Tibial nerve (tissue), 4 donors: Measurements from ENCODE around the gene PIP5K1B. TPM values are rescaled to one million over a fixed set of nuclear protein-coding genes. Genes with fewer than 3 reads are reported as not detected.

Experiments used
- DNase-seq, 2 donors: peaks; one replicate each; pipeline ENCODE4 v3.0.0-alpha.2; 2019; ENCODE audit warnings: low spot score in 2 of 2
- H3K27ac ChIP-seq, 4 donors: fragments of 200-600 bp; sonication (generic) in 3 of 4; one replicate each; pipeline ENCODE4 v1.5.1; 2017 to 2019; ENCODE audit warnings: mild to moderate bottlenecking in 1 of 4
- H3K27me3 ChIP-seq, 2 donors: fragments of 200-600 bp; sonication (generic) in 1 of 2; one replicate each; pipeline versions ENCODE4 v1.5.1 to v1.6.0; 2017 to 2019
- H3K36me3 ChIP-seq, 3 donors: fragments of 200-600 bp; sonication (generic); one replicate each; pipeline ENCODE4 v1.5.1; 2018 to 2019
- H3K4me1 ChIP-seq, 4 donors: fragments of 200-600 bp; sonication (generic) in 3 of 4; one replicate each; pipeline ENCODE4 v1.5.1; 2017 to 2019
- H3K4me3 ChIP-seq, 4 donors: fragments of 200-600 bp; sonication (generic) in 3 of 4; one replicate each; pipeline ENCODE4 v1.5.1; 2017 to 2019; ENCODE audit warnings: mild to moderate bottlenecking in 1 of 4, moderate library complexity in 1 of 4
- H3K9me3 ChIP-seq, 4 donors: fragments of 200-600 bp; sonication (generic) in 3 of 4; one replicate each; pipeline ENCODE4 v1.5.1; 2017 to 2019
- CTCF ChIP-seq, 5 experiments: fragments of 200-600 bp in 3 of 5; fragments of 450-650 bp in 2 of 5; sonication (generic) in 3 of 5; IDR thresholded peaks; one replicate each; pipeline ENCODE4 v1.5.1; 2016 to 2019; ENCODE audit warnings: antibody characterized with exemption in 5 of 5, mild to moderate bottlenecking in 3 of 5, moderate library complexity in 2 of 5
- EP300 ChIP-seq, 2 donors: sonication (generic); formaldehyde crosslinking; IDR thresholded peaks; one replicate each; pipeline ENCODE4 v1.6.1; 2017; ENCODE audit warnings: antibody characterized with exemption in 2 of 2, mild to moderate bottlenecking in 1 of 2
- POLR2A ChIP-seq, 2 donors: fragments of 450-650 bp; IDR thresholded peaks; one replicate each; pipeline ENCODE4 v1.6.1; 2017; ENCODE audit warnings: antibody characterized with exemption in 2 of 2, mild to moderate bottlenecking in 2 of 2, moderate library complexity in 2 of 2
- WGBS, 2 donors: methylation state at CpG; one replicate each; pipeline ENCODE4 v1.1.5; 2018; 5-methylcytosine and 5-hydroxymethylcytosine counted together
- total RNA-seq, 4 donors: library from RNA; depleted of rRNA; stranded (reverse); fragments of >200 nt; gene quantifications; one replicate each; pipeline ENCODE4 v1.1.0, GENCODE V29; 2016

Gene PIP5K1B
- total RNA-seq, 4 donors from 2014 or later: 0.20 to 6.8 (median 3.5) TPM

GRCh38 chr9:68717552-68718443 lies 12.8 kb downstream of the PIP5K1B start:
- no peaks in the 10 kb centered on the region for H3K9me3 ChIP-seq
- no peak overlapping the region for H3K27ac ChIP-seq
- WGBS, 2 donors: 78 to 86% methylated on average over 2 of the region's 2 CpGs

GRCh38 chr9:68719847-68720246 lies 14.8 kb downstream of the PIP5K1B start:
- TF ChIP-seq CTCF (IDR thresholded peaks at IDR 0.05): no peak
- TF ChIP-seq EP300 (IDR thresholded peaks at IDR 0.05): no peak
- no peak for TF ChIP-seq POLR2A (IDR thresholded peaks at IDR 0.05)
- Histone ChIP-seq H3K27ac (no peak overlapping the region), H3K36me3 (no peaks in the 10 kb centered on the region), H3K4me3 (no peak overlapping the region), H3K9me3 (no peaks in the 10 kb centered on the region), H3K27me3 (no peaks in the 10 kb centered on the region), H3K4me1 (no peaks in the 10 kb centered on the region)
- no peak for DNase-seq
- 24 to 25% methylated on average over 2 of the region's 2 CpGs for WGBS, 2 donors

More at GRCh38 chr9:68717552-68718443, 12.8 kb downstream of the PIP5K1B start:
- Histone ChIP-seq H3K27me3 (no peaks in the 10 kb centered on the region), H3K36me3 (no peaks in the 10 kb centered on the region), H3K4me1 (no peaks in the 10 kb centered on the region), H3K4me3 (no peak overlapping the region)
- TF ChIP-seq POLR2A (IDR thresholded peaks at IDR 0.05) (no peak), CTCF (IDR thresholded peaks at IDR 0.05) (no peak), EP300 (IDR thresholded peaks at IDR 0.05) (no peak)
- no peak for DNase-seq

- no peak overlapping the region for H3K4me3 ChIP-seq
- H3K4me1 ChIP-seq: no peaks in the 10 kb centered on the region
- H3K36me3 ChIP-seq: no peaks in the 10 kb centered on the region
- 90 to 91% methylated on average over 7 of the region's 7 CpGs for WGBS, 2 donors
- H3K9me3 ChIP-seq: no peaks in the 10 kb centered on the region
- no peaks in the 10 kb centered on the region for H3K27me3 ChIP-seq
- no peak overlapping the region for H3K27ac ChIP-seq
- DNase-seq: no peak
- no peak for TF ChIP-seq POLR2A (IDR thresholded peaks at IDR 0.05)
- TF ChIP-seq CTCF (IDR thresholded peaks at IDR 0.05): no peak
- TF ChIP-seq EP300 (IDR thresholded peaks at IDR 0.05): no peak
Measured at GRCh38 chr9:68720656-68721313, 15.7 kb downstream of the PIP5K1B start.

- no peak for DNase-seq
- no peaks in the 10 kb centered on the region for H3K27me3 ChIP-seq
- no peaks in the 10 kb centered on the region for H3K36me3 ChIP-seq
- H3K27ac ChIP-seq: no peak overlapping the region
- H3K4me1 ChIP-seq: no peaks in the 10 kb centered on the region
- no peak for TF ChIP-seq CTCF (IDR thresholded peaks at IDR 0.05)
- H3K9me3 ChIP-seq: no peaks in the 10 kb centered on the region
- H3K4me3 ChIP-seq: no peak overlapping the region
- WGBS, 2 donors: 89 to 91% methylated on average over 8 of the region's 8 CpGs
Measured at GRCh38 chr9:68721666-68722330, 16.8 kb downstream of the PIP5K1B start.

GRCh38 chr9:68725070-68725469 lies 20.0 kb downstream of the PIP5K1B start:
- 50 to 54% methylated on average over 3 of the region's 3 CpGs for WGBS, 2 donors
- DNase-seq: no peak
- Histone ChIP-seq H3K27ac (no peak overlapping the region), H3K4me1 (no peaks in the 10 kb centered on the region), H3K9me3 (no peaks in the 10 kb centered on the region), H3K27me3 (no peaks in the 10 kb centered on the region), H3K36me3 (no peaks in the 10 kb centered on the region), H3K4me3 (no peak overlapping the region)
- TF ChIP-seq POLR2A (IDR thresholded peaks at IDR 0.05) (no peak), CTCF (IDR thresholded peaks at IDR 0.05) (no peak), EP300 (IDR thresholded peaks at IDR 0.05) (no peak)
